CD14-positive monocyte (primary cell): ENCODE measurements around the gene DES. TPM values are rescaled to one million over a fixed set of nuclear protein-coding genes. Genes with fewer than 3 reads are reported as not detected.

Source experiments
- DNase-seq, 3 donors: peaks; one replicate each; pipeline ENCODE4 v3.0.0-alpha.2; 2011 to 2022
- H2AFZ ChIP-seq: 2 replicates; pipeline ENCODE4 v1.6.0; 2012; ENCODE audit warnings: mild to moderate bottlenecking, low read depth, low read length, inconsistent platforms; ENCODE audit not compliant: insufficient read depth, poor library complexity, severe bottlenecking
- H3K27ac ChIP-seq, 2 donors: 1 replicate in 1 of 2; 2 replicates in 1 of 2; pipeline ENCODE4 v1.5.1; 2012 to 2013; ENCODE audit warnings: low read length in 2 of 2, control low read depth in 1 of 2, inconsistent platforms in 1 of 2, low read depth in 1 of 2, mild to moderate bottlenecking in 1 of 2
- H3K27me3 ChIP-seq, 2 donors: one replicate each; pipeline versions ENCODE4 v1.6.0 to v1.6.1; 2011 to 2013; ENCODE audit warnings: low read length in 2 of 2; ENCODE audit not compliant: control insufficient read depth in 2 of 2, insufficient read depth in 2 of 2
- H3K36me3 ChIP-seq, 2 donors: replicated peaks in 1 of 2; 1 replicate in 1 of 2; 2 replicates in 1 of 2; pipeline versions ENCODE4 v1.5.1 to v1.6.1; 2012 to 2013; ENCODE audit warnings: low read length in 2 of 2, control low read depth in 1 of 2, inconsistent platforms in 1 of 2, mild to moderate bottlenecking in 1 of 2; ENCODE audit not compliant: insufficient read depth in 2 of 2, control insufficient read depth in 1 of 2
- H3K4me1 ChIP-seq, 2 donors: 1 replicate in 1 of 2; 2 replicates in 1 of 2; pipeline versions ENCODE4 v1.5.1 to v1.6.1; 2012 to 2013; ENCODE audit warnings: low read length in 2 of 2, control low read depth in 1 of 2, inconsistent platforms in 1 of 2, mild to moderate bottlenecking in 1 of 2, moderate library complexity in 1 of 2; ENCODE audit not compliant: insufficient read depth in 2 of 2, control insufficient read depth in 1 of 2
- H3K4me2 ChIP-seq: replicated peaks from 2 replicates; pipeline ENCODE3; 2012; ENCODE audit warnings: low read length, moderate library complexity, mild to moderate bottlenecking; ENCODE audit not compliant: poor library complexity, severe bottlenecking; ENCODE audit errors: extremely low read depth
- H3K4me3 ChIP-seq, 3 experiments: fragments of 200-600 bp in 1 of 3; sonication (generic) in 1 of 3; replicated peaks in 1 of 3; 1 replicate in 2 of 3; 2 replicates in 1 of 3; pipeline ENCODE4 v1.5.1; 2011 to 2013; ENCODE audit warnings: low read length in 3 of 3, mild to moderate bottlenecking in 3 of 3, control low read depth in 2 of 3, low read depth in 2 of 3, inconsistent platforms in 1 of 3, moderate library complexity in 1 of 3
- H3K79me2 ChIP-seq: 2 replicates; pipeline ENCODE4 v1.6.0; 2012; ENCODE audit warnings: mild to moderate bottlenecking, control low read depth, inconsistent platforms, low read length, moderate library complexity; ENCODE audit not compliant: insufficient read depth
- H3K9ac ChIP-seq: 2 replicates; pipeline ENCODE4 v1.6.0; 2017; ENCODE audit warnings: low read length, mild to moderate bottlenecking; ENCODE audit not compliant: insufficient read depth, poor library complexity, severe bottlenecking
- H3K9me3 ChIP-seq, 2 donors: replicated peaks in 1 of 2; 1 replicate in 1 of 2; 2 replicates in 1 of 2; pipeline versions ENCODE4 v1.5.1 to v1.6.1; 2012 to 2013; ENCODE audit warnings: low read length in 2 of 2, control low read depth in 1 of 2; ENCODE audit not compliant: control insufficient read depth in 1 of 2, insufficient read depth in 1 of 2
- H4K20me1 ChIP-seq: 2 replicates; pipeline ENCODE4 v1.6.0; 2012; ENCODE audit warnings: mild to moderate bottlenecking, low read length, control low read depth, moderate library complexity; ENCODE audit not compliant: insufficient read depth
- H3K27ac Mint-ChIP-seq, 7 donors: one replicate each; pipeline ENCODE4 v1.8.0; 2020; ENCODE audit warnings: mild to moderate bottlenecking in 7 of 7, mixed read lengths in 7 of 7, moderate library complexity in 6 of 7, inconsistent platforms in 2 of 7
- H3K27me3 Mint-ChIP-seq, 3 donors: one replicate each; pipeline ENCODE4 v1.8.0; 2021 to 2022; ENCODE audit warnings: low read depth in 3 of 3, mild to moderate bottlenecking in 3 of 3, mixed read lengths in 3 of 3, moderate library complexity in 3 of 3, inconsistent platforms in 1 of 3
- H3K36me3 Mint-ChIP-seq, 2 donors: one replicate each; pipeline ENCODE4 v1.8.0; 2020; ENCODE audit warnings: mixed read lengths in 2 of 2, inconsistent platforms in 1 of 2, mild to moderate bottlenecking in 1 of 2
- H3K4me1 Mint-ChIP-seq: one replicate; pipeline ENCODE4 v1.8.0; 2020; ENCODE audit warnings: mild to moderate bottlenecking, mixed read lengths
- H3K4me3 Mint-ChIP-seq, 2 donors: one replicate each; pipeline ENCODE4 v1.8.0; 2020; ENCODE audit warnings: mild to moderate bottlenecking in 2 of 2, mixed read lengths in 2 of 2, moderate library complexity in 1 of 2
- H3K9me3 Mint-ChIP-seq, 7 donors: one replicate each; pipeline ENCODE4 v1.8.0; 2020 to 2022; ENCODE audit warnings: mixed read lengths in 7 of 7, mild to moderate bottlenecking in 6 of 7, moderate library complexity in 6 of 7, inconsistent platforms in 2 of 7
- CTCF ChIP-seq: fragments of 200-600 bp; IDR thresholded peaks from one replicate; pipeline ENCODE4 v1.8.0; 2022; ENCODE audit warnings: antibody characterized with exemption, mild to moderate bottlenecking
- WGBS: methylation state at CpG from one replicate; pipeline ENCODE4 v1.1.5; 2013; ENCODE audit warnings: missing lambda C conversion rate; ENCODE audit not compliant: insufficient coverage; 5-methylcytosine and 5-hydroxymethylcytosine counted together
- intact Hi-C, 2 donors: fragments of 100-400 bp; cut with micrococcal nuclease; formaldehyde crosslinking; loops; one replicate each; pipeline versions ENCODE4 v1.15.0 to v1.15.1; 2023
- polyA plus RNA-seq, 3 donors: library from polyadenylated mRNA; depleted of rRNA in 1 of 3; unstranded in 2 of 3; stranded (reverse) in 1 of 3; fragments of 300-500 nt in 2 of 3; fragments of >200 nt in 1 of 3; fragmentation: Illumina TruSeq in 2 of 3; gene quantifications; 1 replicate in 2 of 3; 2 replicates in 1 of 3; pipeline ENCODE4 v1.2.3, GENCODE V29; 2012 to 2021

DES gene
- polyA plus RNA-seq, 3 donors, result 2.4 to 4.0 (median 2.4) TPM

DNA sequence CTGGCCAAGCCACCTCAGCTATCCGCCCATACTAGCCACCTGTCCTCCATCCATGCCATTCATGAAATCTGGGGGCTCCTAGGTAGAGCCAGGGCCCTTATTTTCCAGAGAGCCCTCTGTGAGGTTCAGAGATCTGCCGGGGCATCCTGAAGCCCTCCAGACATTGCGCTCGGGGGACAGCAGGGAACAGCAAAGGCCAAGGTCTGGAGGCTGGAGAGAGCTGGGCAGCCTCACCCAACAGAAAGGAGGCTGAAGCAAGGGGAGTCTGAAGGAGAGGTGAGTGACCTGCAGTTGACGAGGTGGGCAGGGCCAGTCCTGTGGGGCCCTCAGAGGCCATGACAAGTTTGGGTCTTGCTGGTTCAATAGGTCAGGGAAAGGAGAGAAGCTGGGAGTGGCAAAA is 8.6 kb upstream of the DES start:
- Histone ChIP-seq H3K4me3 (no peak overlapping the region), H3K9me3 (peaks cover 6 to 11% of the 10 kb centered on the region in 2 donors), H3K27ac (no peak overlapping the region), H3K4me1 (no peaks in the 10 kb centered on the region), H3K27me3 (peaks cover 3 to 7% of the 10 kb centered on the region in 2 donors), H2AFZ (no peak overlapping the region), H3K9ac (no peak overlapping the region), H3K4me2 (no peak overlapping the region), H3K79me2 (no peaks in the 10 kb centered on the region), H4K20me1 (no peaks in the 10 kb centered on the region), H3K36me3 (no peaks in the 10 kb centered on the region)
- peaks cover 22 to 37% (median 32%) of the 10 kb centered on the region in 3 donors for H3K27me3 Mint-ChIP-seq
- peaks cover 0 to 24% (median 19%) of the 10 kb centered on the region in 7 donors for H3K9me3 Mint-ChIP-seq
- no peaks in the 10 kb centered on the region for H3K4me1 Mint-ChIP-seq
- no peak overlapping the region for H3K27ac Mint-ChIP-seq
- no peak for DNase-seq
- no peak for TF ChIP-seq CTCF
- 97% methylated on average over 5 of the region's 5 CpGs for WGBS
- intact Hi-C loops, result no loop called here
- no peak overlapping the region for H3K4me3 Mint-ChIP-seq
- no peaks in the 10 kb centered on the region for H3K36me3 Mint-ChIP-seq

- 93% methylated on average over 7 of the region's 8 CpGs for WGBS
- no peak for TF ChIP-seq CTCF
Measured at GRCh38 chr2:219410390-219410789, 7.8 kb upstream of the DES start.

More at GRCh38 chr2:219410390-219410789, 7.8 kb upstream of the DES start:
- intact Hi-C loops, result no loop called here
- no peaks in the 10 kb centered on the region for H3K79me2 ChIP-seq
- Mint-ChIP-seq H3K27ac (no peak overlapping the region), H3K36me3 (no peaks in the 10 kb centered on the region), H3K4me1 (no peaks in the 10 kb centered on the region), H3K4me3 (no peak overlapping the region), H3K27me3 (peaks cover 21 to 42% (median 35%) of the 10 kb centered on the region in 3 donors), H3K9me3 (peaks cover 0 to 24% (median 19%) of the 10 kb centered on the region in 7 donors)
- no peak overlapping the region for H3K4me2 ChIP-seq
- DNase-seq, result no peak
- H4K20me1 ChIP-seq, result no peaks in the 10 kb centered on the region
- no peaks in the 10 kb centered on the region for H3K4me1 ChIP-seq
- H3K9me3 ChIP-seq, result peaks cover 6 to 11% of the 10 kb centered on the region in 2 donors
- no peak overlapping the region for H3K4me3 ChIP-seq
- H3K36me3 ChIP-seq, result no peaks in the 10 kb centered on the region
- H3K27me3 ChIP-seq, result peaks cover 3 to 8% of the 10 kb centered on the region in 2 donors
- no peak overlapping the region for H3K9ac ChIP-seq
- no peak overlapping the region for H2AFZ ChIP-seq
- no peak overlapping the region for H3K27ac ChIP-seq
